ENCODE results near the gene AEN. TPM values are rescaled to one million over a fixed set of nuclear protein-coding genes. Genes with fewer than 3 reads are reported as not detected.

Gene AEN
- total RNA-seq, 4 donors from 2014 or later: 21.6 to 32.8 (median 27.3) TPM

- peaks cover 36 to 37% of the 10 kb centered on the region in 2 donors for H3K4me1 ChIP-seq
- H3K36me3 ChIP-seq: no peaks in the 10 kb centered on the region
- 81 to 88% methylated on average over 6 of the region's 6 CpGs for WGBS, 2 donors
- no peaks in the 10 kb centered on the region for H3K9me3 ChIP-seq
- H3K27ac ChIP-seq: peak overlapping the region in 2 of 3 donors; percentile 43 to 98
- no peaks in the 10 kb centered on the region for H3K27me3 ChIP-seq
- intact Hi-C loops (cut with DNase I): no loop called here
- TF ChIP-seq POLR2A (IDR thresholded peaks at IDR 0.05) (no peak), CTCF (IDR thresholded peaks at IDR 0.05) (no peak)
- DNase-seq: no peak
- no peak overlapping the region for H3K4me3 ChIP-seq (replicated peaks in 1 of 3)
Measured at GRCh38 chr15:88635318-88635717, 14.2 kb downstream of the AEN start.

- no peaks in the 10 kb centered on the region for H3K9me3 ChIP-seq
- H3K27ac ChIP-seq: peak overlapping the region in 2 of 3 donors; percentile 43 to 98
- 87 to 89% methylated on average over 11 of the region's 11 CpGs for WGBS, 2 donors
- peak in 1 of 2 donors; percentile 47 for DNase-seq
- H3K36me3 ChIP-seq: no peaks in the 10 kb centered on the region
- TF ChIP-seq CTCF (IDR thresholded peaks at IDR 0.05): no peak
- peak in 1 of 2 donors; percentile 16 for TF ChIP-seq POLR2A (IDR thresholded peaks at IDR 0.05)
- peaks cover 35 to 36% of the 10 kb centered on the region in 2 donors for H3K4me1 ChIP-seq
- intact Hi-C loops (cut with DNase I): no loop called here
- no peak overlapping the region for H3K4me3 ChIP-seq (replicated peaks in 1 of 3)
- H3K27me3 ChIP-seq: no peaks in the 10 kb centered on the region
Measured at GRCh38 chr15:88636050-88636449, 14.9 kb downstream of the AEN start.

- H3K4me3 ChIP-seq (replicated peaks in 1 of 3): no peak overlapping the region
- no peak for DNase-seq
- 76 to 83% methylated on average over 5 of the region's 5 CpGs for WGBS, 2 donors
- H3K36me3 ChIP-seq: no peaks in the 10 kb centered on the region
- intact Hi-C loops (cut with DNase I): no loop called here
- H3K27me3 ChIP-seq: no peaks in the 10 kb centered on the region
- peak overlapping the region in 2 of 3 donors; percentile 43 to 98 for H3K27ac ChIP-seq
- peaks cover 35 to 36% of the 10 kb centered on the region in 2 donors for H3K4me1 ChIP-seq
- TF ChIP-seq POLR2A (IDR thresholded peaks at IDR 0.05): no peak
- TF ChIP-seq CTCF (IDR thresholded peaks at IDR 0.05): no peak
- no peaks in the 10 kb centered on the region for H3K9me3 ChIP-seq
Measured at GRCh38 chr15:88636654-88637053, 15.5 kb downstream of the AEN start.

GRCh38 chr15:88637436-88637835, 16.3 kb downstream of the AEN start:
- no peak for TF ChIP-seq CTCF (IDR thresholded peaks at IDR 0.05)
- no peak for TF ChIP-seq POLR2A (IDR thresholded peaks at IDR 0.05)
- Histone ChIP-seq H3K27ac (peak overlapping the region; percentile 97 to 98 (median 98)), H3K36me3 (no peaks in the 10 kb centered on the region), H3K4me3 (replicated peaks in 1 of 3) (no peak overlapping the region), H3K27me3 (no peaks in the 10 kb centered on the region), H3K9me3 (no peaks in the 10 kb centered on the region), H3K4me1 (peaks cover 33 to 35% of the 10 kb centered on the region in 2 donors)
- no peak for DNase-seq
- intact Hi-C loops (cut with DNase I): no loop called here
- WGBS, 2 donors: 77 to 82% methylated on average over 7 of the region's 7 CpGs

- 85 to 90% methylated on average over 5 to 6 of the region's 7 CpGs for WGBS, 2 donors
- H3K4me3 ChIP-seq (replicated peaks in 1 of 3): no peak overlapping the region
- H3K36me3 ChIP-seq: no peaks in the 10 kb centered on the region
- intact Hi-C loops (cut with DNase I): no loop called here
- DNase-seq: no peak
- H3K9me3 ChIP-seq: no peaks in the 10 kb centered on the region
- H3K27me3 ChIP-seq: no peaks in the 10 kb centered on the region
- peaks cover 33 to 35% of the 10 kb centered on the region in 2 donors for H3K4me1 ChIP-seq
- TF ChIP-seq CTCF (IDR thresholded peaks at IDR 0.05) (no peak), POLR2A (IDR thresholded peaks at IDR 0.05) (no peak)
- H3K27ac ChIP-seq: peak overlapping the region; percentile 97 to 98 (median 98)
Measured at GRCh38 chr15:88637841-88638625, 16.9 kb downstream of the AEN start.

Measured in thyroid gland (tissue), 4 donors.